ENCODE measurements around the gene SMC5. TPM values are rescaled to one million over a fixed set of nuclear protein-coding genes. Genes with fewer than 3 reads are reported as not detected.

The SMC5 gene
- total RNA-seq, 1 donor from 2014 or later: 11.0 TPM

- H3K9me3 ChIP-seq (replicated peaks): no peaks in the 10 kb centered on the region
- no peak for DNase-seq
- peaks cover 75% of the 10 kb centered on the region for H3K4me1 ChIP-seq
- peak overlapping the region; percentile 59 for H3K27ac ChIP-seq (replicated peaks)
- no peak for TF ChIP-seq CTCF (IDR thresholded peaks at IDR 0.05; ENCODE audit: borderline replicate concordance)
- H3K4me3 ChIP-seq: no peak overlapping the region
- intact Hi-C loops (cut with micrococcal nuclease): no loop called here
- peaks cover 38% of the 10 kb centered on the region for H3K36me3 ChIP-seq
- no peaks in the 10 kb centered on the region for H3K27me3 ChIP-seq (ENCODE audit: low read depth)
These were observed 4.2 kb downstream of the SMC5 start for GRCh38 chr9:70262948-70263347.

DNA sequence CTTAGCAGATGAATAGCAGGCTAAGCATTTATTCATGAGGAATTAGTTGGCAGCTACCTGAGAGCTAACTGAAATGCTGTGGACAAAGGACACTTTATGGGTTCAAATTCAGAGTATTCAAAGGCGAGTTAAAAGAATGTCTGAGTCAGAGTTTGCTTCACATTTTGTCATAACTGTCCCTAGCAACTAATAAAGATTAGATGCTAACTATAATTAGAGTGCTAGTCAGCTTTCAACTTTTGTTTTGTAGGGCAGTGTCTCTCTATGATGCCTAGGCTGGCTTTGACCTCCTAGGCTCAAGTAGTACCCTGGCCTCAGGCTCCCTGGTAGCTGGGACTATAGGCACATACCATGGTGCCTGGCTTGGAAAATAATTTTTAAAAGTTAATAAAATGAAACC lies 4.6 kb downstream of the SMC5 start:
- H3K36me3 ChIP-seq: peaks cover 43% of the 10 kb centered on the region
- H3K4me3 ChIP-seq: no peak overlapping the region
- intact Hi-C loops (cut with micrococcal nuclease): no loop called here
- H3K9me3 ChIP-seq (replicated peaks): no peaks in the 10 kb centered on the region
- H3K4me1 ChIP-seq: peaks cover 70% of the 10 kb centered on the region
- H3K27ac ChIP-seq (replicated peaks): peak overlapping the region; percentile 59
- H3K27me3 ChIP-seq (ENCODE audit: low read depth): no peaks in the 10 kb centered on the region
- no peak for TF ChIP-seq CTCF (IDR thresholded peaks at IDR 0.05; ENCODE audit: borderline replicate concordance)
- no peak for DNase-seq

- DNase-seq: no peak
- H3K36me3 ChIP-seq: peaks cover 64% of the 10 kb centered on the region
These were observed 19.5 kb downstream of the SMC5 start for GRCh38 chr9:70278305-70278704.

DNA sequence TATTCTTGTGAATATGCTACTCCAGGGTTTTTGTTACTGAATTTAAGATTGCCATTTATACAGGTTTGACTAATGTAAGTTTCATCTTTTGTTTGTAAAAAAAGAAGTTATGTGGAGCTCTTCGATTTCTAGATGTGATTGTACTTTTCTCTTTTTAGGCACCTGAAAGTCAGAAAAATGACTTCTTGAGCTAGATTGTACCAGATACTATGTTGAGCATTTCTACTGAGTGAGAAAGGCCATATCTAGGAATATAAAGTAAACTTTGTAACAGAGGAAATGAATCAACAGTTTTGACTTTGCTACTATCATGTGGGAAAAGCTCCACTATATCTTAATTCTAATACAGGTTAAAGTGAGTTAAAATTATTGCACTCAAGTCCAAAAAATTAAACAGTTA lies 25.1 kb downstream of the SMC5 start:
- TF ChIP-seq CTCF (IDR thresholded peaks at IDR 0.05; ENCODE audit: borderline replicate concordance): no peak
- peaks cover 26% of the 10 kb centered on the region for H3K4me1 ChIP-seq
- no peaks in the 10 kb centered on the region for H3K9me3 ChIP-seq (replicated peaks)
- H3K27me3 ChIP-seq (ENCODE audit: low read depth): no peaks in the 10 kb centered on the region
- peak overlapping the region; percentile 62 for H3K27ac ChIP-seq (replicated peaks)
- DNase-seq: no peak
- intact Hi-C loops (cut with micrococcal nuclease): no loop called here
- H3K4me3 ChIP-seq: no peak overlapping the region
- H3K36me3 ChIP-seq: peaks cover 70% of the 10 kb centered on the region

More at GRCh38 chr9:70278305-70278704, 19.5 kb downstream of the SMC5 start:
- Histone ChIP-seq H3K4me1 (no peaks in the 10 kb centered on the region), H3K27ac (replicated peaks) (no peak overlapping the region), H3K4me3 (no peak overlapping the region), H3K9me3 (replicated peaks) (no peaks in the 10 kb centered on the region), H3K27me3 (ENCODE audit: low read depth) (no peaks in the 10 kb centered on the region)
- TF ChIP-seq CTCF (IDR thresholded peaks at IDR 0.05; ENCODE audit: borderline replicate concordance): no peak
- intact Hi-C loops (cut with micrococcal nuclease): no loop called here

DNA sequence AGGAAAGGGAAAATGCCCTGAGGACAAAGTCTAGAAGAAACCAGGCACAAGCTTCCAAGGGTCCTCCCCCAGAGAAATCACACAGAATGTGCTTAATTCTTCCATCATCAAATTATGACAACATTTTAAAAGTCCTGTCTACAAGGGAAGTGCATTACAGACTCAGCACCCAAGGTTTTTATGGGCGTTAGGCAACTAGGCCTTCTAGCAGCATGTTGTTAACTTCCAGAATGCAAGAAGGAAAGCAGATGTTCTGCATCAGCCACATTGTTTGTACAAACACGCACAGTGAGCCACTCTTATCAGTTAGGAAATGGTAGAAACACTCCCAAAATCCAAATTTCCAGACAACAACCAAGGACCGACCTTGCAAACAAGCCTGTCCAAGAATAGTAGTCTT lies 26.5 kb downstream of the SMC5 start:
- no peak for TF ChIP-seq CTCF (IDR thresholded peaks at IDR 0.05; ENCODE audit: borderline replicate concordance)
- Histone ChIP-seq H3K4me3 (no peak overlapping the region), H3K27me3 (ENCODE audit: low read depth) (no peaks in the 10 kb centered on the region), H3K4me1 (peaks cover 26% of the 10 kb centered on the region), H3K27ac (replicated peaks) (peak overlapping the region; percentile 62), H3K36me3 (peaks cover 61% of the 10 kb centered on the region), H3K9me3 (replicated peaks) (no peaks in the 10 kb centered on the region)
- no peak for DNase-seq
- intact Hi-C loops (cut with micrococcal nuclease): no loop called here

Measured in left ventricle myocardium inferior (tissue), 1 donor.